PFSK-1 (cell line): ENCODE measurements around the gene MOB1A.

ENCODE experiments used
- FOXP2 ChIP-seq: optimal IDR thresholded peaks from 2 replicates; pipeline ENCODE3; 2011; ENCODE audit warnings: borderline replicate concordance, control low read depth, inconsistent platforms; ENCODE audit not compliant: insufficient read depth; ENCODE audit errors: extremely low read length, extremely low read depth
- POLR2AphosphoS5 ChIP-seq: IDR thresholded peaks from 2 replicates; pipeline ENCODE4 v1.6.1; 2012; ENCODE audit warnings: low read depth, mild to moderate bottlenecking, control low read depth, low read length, moderate library complexity
- TAF1 ChIP-seq: IDR thresholded peaks from 2 replicates; pipeline ENCODE4 v1.6.1; 2012; ENCODE audit warnings: low read length, control low read depth, borderline replicate concordance; ENCODE audit not compliant: insufficient read depth

- TF ChIP-seq POLR2AphosphoS5 (no peak), TAF1 (no peak), FOXP2 (no peak)
These were observed 7.4 kb upstream of the MOB1A start for GRCh38 chr2:74186038-74186437.
